RWPE1 (cell line): ENCODE data around the gene CASKIN2.

Experiments used
- CTCF ChIA-PET: fragments of 350-600 bp; sonication (Branson Sonifier 250); formaldehyde crosslinking; extraction: SDS; loops from one replicate; lab custom pipeline; 2021; lab: Yijun Ruan, JAX
- POLR2A ChIA-PET: fragments of 400-600 bp; formaldehyde crosslinking; extraction: SDS; loops from one replicate; lab custom pipeline; 2020; ENCODE audit warnings: antibody characterized with exemption; ENCODE audit not compliant: low non-redundant PET; lab: Yijun Ruan, JAX
- DNase-seq: peaks from one replicate; pipeline ENCODE4 v3.0.0; 2012; ENCODE audit warnings: low spot score
- H3K27ac ChIP-seq: fragments of 450-650 bp; 2 replicates; pipeline ENCODE4 v1.5.1; 2017
- CTCF ChIP-seq: fragments of 450-650 bp; conservative IDR thresholded peaks from 2 replicates; pipeline ENCODE4 v1.5.1; 2017; ENCODE audit warnings: low read depth, mild to moderate bottlenecking

CASKIN2 gene

GRCh38 chr17:75476271-75476671 lies 39.1 kb downstream of the CASKIN2 start:
- no peak for TF ChIP-seq CTCF
- ChIA-PET CTCF (interaction anchor here (0.9 kb wide), 1 partner anchor 42 kb away, joined by 3 read pairs; no protein-coding TSS in a partner anchor), POLR2A (no interaction called here)
- peak overlapping the region; percentile 2; the same call in 1 of the 2 replicates for H3K27ac ChIP-seq
- DNase-seq, result no peak

GRCh38 chr17:75475851-75476250 lies 39.5 kb downstream of the CASKIN2 start:
- no peak for TF ChIP-seq CTCF
- H3K27ac ChIP-seq, result peak overlapping the region; percentile 2; the same call in 1 of the 2 replicates
- ChIA-PET CTCF (interaction anchor here (0.9 kb wide), 1 partner anchor 43 kb away, joined by 3 read pairs; no protein-coding TSS in a partner anchor), POLR2A (no interaction called here)
- DNase-seq, result no peak

- ChIA-PET CTCF (interaction anchor here (0.6 to 0.9 kb wide), 2 partner anchors 22 to 43 kb away, joined by 3 to 4 read pairs; no protein-coding TSS in a partner anchor), POLR2A (no interaction called here)
- DNase-seq, result no peak
- H3K27ac ChIP-seq, result no peak overlapping the region
- no peak for TF ChIP-seq CTCF
These were observed 40.0 kb downstream of the CASKIN2 start for GRCh38 chr17:75475144-75475835.

- ChIA-PET CTCF (interaction anchor here (0.6 kb wide), 1 partner anchor 22 kb away, joined by 4 read pairs; no protein-coding TSS in a partner anchor), POLR2A (no interaction called here)
- no peak for DNase-seq
- no peak for TF ChIP-seq CTCF
- no peak overlapping the region for H3K27ac ChIP-seq
These were observed 40.6 kb downstream of the CASKIN2 start for GRCh38 chr17:75474736-75475135.

- ChIA-PET CTCF (no interaction called here), POLR2A (no interaction called here)
- H3K27ac ChIP-seq, result no peak overlapping the region
- DNase-seq, result no peak
- no peak for TF ChIP-seq CTCF
These were observed 42.1 kb downstream of the CASKIN2 start for GRCh38 chr17:75473246-75473645.

GRCh38 chr17:75472119-75472518 lies 43.2 kb downstream of the CASKIN2 start:
- ChIA-PET POLR2A (no interaction called here), CTCF (no interaction called here)
- no peak for DNase-seq

More at GRCh38 chr17:75472119-75472518, 43.2 kb downstream of the CASKIN2 start:
- TF ChIP-seq CTCF, result no peak
- no peak overlapping the region for H3K27ac ChIP-seq
